Caco-2 (cell line): Measurements from ENCODE around the gene EBF3. TPM values are rescaled to one million over a fixed set of nuclear protein-coding genes. Genes with fewer than 3 reads are reported as not detected.

Source experiments
- BruUV-seq: library from RNA; stranded (reverse); fragments of 400-500 nt; replicated peaks from 2 replicates; lab custom pipeline; 2021; lab: Mats Ljungman, UMichigan
- CTCF ChIA-PET: fragments of 300-600 bp; sonication (Branson Sonifier 250); formaldehyde crosslinking; loops from one replicate; lab custom pipeline; 2022; ENCODE audit warnings: antibody characterized with exemption; lab: Charles Lee
- POLR2A ChIA-PET: fragments of 300-600 bp; sonication (Branson Sonifier 250); formaldehyde crosslinking; loops from one replicate; lab custom pipeline; 2022; ENCODE audit warnings: antibody characterized with exemption; lab: Charles Lee
- DNase-seq, 2 experiments: peaks; one replicate each; pipeline versions ENCODE4 v3.0.0 to v3.0.0-alpha.2; 2020 to 2022
- H3K27me3 ChIP-seq: replicated peaks from 2 replicates; pipeline ENCODE4 v1.6.0; 2011; ENCODE audit warnings: low read length; ENCODE audit not compliant: control insufficient read depth, insufficient read depth
- H3K36me3 ChIP-seq: 2 replicates; pipeline ENCODE4 v1.5.1; 2011; ENCODE audit warnings: low read length; ENCODE audit not compliant: control insufficient read depth, insufficient read depth
- H3K4me1 ChIP-seq: fragments of 250-450 bp; sonication (Bioruptor Pico); 2 replicates; pipeline ENCODE4 v1.5.1; 2020; ENCODE audit warnings: mild to moderate bottlenecking
- H3K4me3 ChIP-seq: 2 replicates; pipeline ENCODE4 v1.5.1; 2011; ENCODE audit warnings: low read depth, mild to moderate bottlenecking, control low read depth, low read length
- H3K9me3 ChIP-seq: fragments of 250-450 bp; sonication (Bioruptor Pico); 2 replicates; pipeline ENCODE4 v1.5.1; 2020; ENCODE audit warnings: mild to moderate bottlenecking, moderate library complexity
- H3K27ac Mint-ChIP-seq: one replicate; pipeline ENCODE4 v1.8.0; 2022; ENCODE audit warnings: mixed read lengths; ENCODE audit not compliant: unreplicated experiment
- H3K27me3 Mint-ChIP-seq: one replicate; pipeline ENCODE4 v1.8.0; 2022; ENCODE audit warnings: mixed read lengths; ENCODE audit not compliant: insufficient read depth, unreplicated experiment
- H3K36me3 Mint-ChIP-seq: one replicate; pipeline ENCODE4 v1.8.0; 2022; ENCODE audit warnings: mild to moderate bottlenecking, mixed read lengths; ENCODE audit not compliant: insufficient read depth, unreplicated experiment
- H3K4me1 Mint-ChIP-seq: one replicate; pipeline ENCODE4 v1.8.0; 2022; ENCODE audit warnings: low read depth, mixed read lengths; ENCODE audit not compliant: unreplicated experiment
- H3K4me3 Mint-ChIP-seq: one replicate; pipeline ENCODE4 v1.8.0; 2022; ENCODE audit warnings: mild to moderate bottlenecking, moderate library complexity, mixed read lengths; ENCODE audit not compliant: unreplicated experiment
- H3K9me3 Mint-ChIP-seq: one replicate; pipeline ENCODE4 v1.8.0; 2022; ENCODE audit warnings: mixed read lengths; ENCODE audit not compliant: unreplicated experiment
- intact Hi-C: fragments of 100-400 bp; cut with micrococcal nuclease; formaldehyde crosslinking; loops from one replicate; pipeline ENCODE4 v1.10.0; 2022; ENCODE audit not compliant: unreplicated experiment
- total RNA-seq: library from RNA; stranded (reverse); gene quantifications from 2 replicates; pipeline ENCODE4 v1.2.3, GENCODE V29; 2022
- TF ChIP-seq, protein P1 (sequence below), 2 experiments: fragments of 200-600 bp in 1 of 2; IDR thresholded peaks; 1 replicate in 1 of 2; 2 replicates in 1 of 2; pipeline versions ENCODE4 v1.5.1 to v1.8.0; 2011 to 2022; ENCODE audit warnings: antibody characterized with exemption in 1 of 2, control low read depth in 1 of 2, inconsistent platforms in 1 of 2, low read depth in 1 of 2, low read length in 1 of 2, mild to moderate bottlenecking in 1 of 2, moderate library complexity in 1 of 2; ENCODE audit not compliant: insufficient read depth in 1 of 2, severe bottlenecking in 1 of 2, unreplicated experiment in 1 of 2

EBF3 gene
- total RNA-seq, 1 experiment from 2014 or later, result 0.79 TPM

DNA sequence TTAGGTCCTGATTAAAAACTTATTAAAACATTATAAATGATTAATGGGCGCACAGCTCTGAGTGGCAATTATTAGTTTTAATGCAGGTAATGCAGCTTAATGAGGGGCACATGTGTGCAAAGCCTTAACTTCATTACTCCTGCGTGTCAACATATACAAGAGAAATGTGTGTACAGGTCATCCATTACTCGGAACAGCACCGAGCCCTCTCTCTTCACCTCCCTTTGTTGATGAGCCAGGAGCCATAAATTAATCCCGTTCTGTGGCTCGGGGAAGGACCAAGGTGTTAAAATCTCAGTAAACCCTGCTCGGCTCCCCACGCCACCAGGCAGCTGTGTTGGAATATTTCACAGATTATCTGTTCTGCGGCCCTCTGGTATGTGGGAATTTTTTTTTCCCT is 77.8 kb downstream of the EBF3 start:
- Histone ChIP-seq H3K36me3 (no peaks in the 10 kb centered on the region), H3K9me3 (no peaks in the 10 kb centered on the region), H3K4me3 (no peak overlapping the region), H3K27me3 (no peaks in the 10 kb centered on the region), H3K4me1 (no peaks in the 10 kb centered on the region)
- no TSS peak for BruUV-seq
- POLR2A ChIA-PET, result no interaction called here
- no peaks in the 10 kb centered on the region for H3K9me3 Mint-ChIP-seq
- H3K4me3 Mint-ChIP-seq, result no peak overlapping the region
- no peaks in the 10 kb centered on the region for H3K36me3 Mint-ChIP-seq
- intact Hi-C loops, result loop anchor here (5.0 kb wide), 1 partner anchor 71 kb away; no protein-coding TSS in a partner anchor
- DNase-seq, result no peak
- H3K27me3 Mint-ChIP-seq, result peaks cover 3% of the 10 kb centered on the region
- H3K27ac Mint-ChIP-seq, result no peak overlapping the region
- TF ChIP-seq, protein P1, sequence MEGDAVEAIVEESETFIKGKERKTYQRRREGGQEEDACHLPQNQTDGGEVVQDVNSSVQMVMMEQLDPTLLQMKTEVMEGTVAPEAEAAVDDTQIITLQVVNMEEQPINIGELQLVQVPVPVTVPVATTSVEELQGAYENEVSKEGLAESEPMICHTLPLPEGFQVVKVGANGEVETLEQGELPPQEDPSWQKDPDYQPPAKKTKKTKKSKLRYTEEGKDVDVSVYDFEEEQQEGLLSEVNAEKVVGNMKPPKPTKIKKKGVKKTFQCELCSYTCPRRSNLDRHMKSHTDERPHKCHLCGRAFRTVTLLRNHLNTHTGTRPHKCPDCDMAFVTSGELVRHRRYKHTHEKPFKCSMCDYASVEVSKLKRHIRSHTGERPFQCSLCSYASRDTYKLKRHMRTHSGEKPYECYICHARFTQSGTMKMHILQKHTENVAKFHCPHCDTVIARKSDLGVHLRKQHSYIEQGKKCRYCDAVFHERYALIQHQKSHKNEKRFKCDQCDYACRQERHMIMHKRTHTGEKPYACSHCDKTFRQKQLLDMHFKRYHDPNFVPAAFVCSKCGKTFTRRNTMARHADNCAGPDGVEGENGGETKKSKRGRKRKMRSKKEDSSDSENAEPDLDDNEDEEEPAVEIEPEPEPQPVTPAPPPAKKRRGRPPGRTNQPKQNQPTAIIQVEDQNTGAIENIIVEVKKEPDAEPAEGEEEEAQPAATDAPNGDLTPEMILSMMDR (IDR thresholded peaks at IDR 0.05; ENCODE audit: insufficient read depth in 1 of 2, low read depth in 1 of 2, low read length in 1 of 2, severe bottlenecking in 1 of 2, unreplicated experiment in 1 of 2), result no peak
- no peaks in the 10 kb centered on the region for H3K4me1 Mint-ChIP-seq
- CTCF ChIA-PET, result interaction anchor here (0.6 kb wide), 1 partner anchor 224 kb away, joined by 3 read pairs; no protein-coding TSS in a partner anchor

DNA sequence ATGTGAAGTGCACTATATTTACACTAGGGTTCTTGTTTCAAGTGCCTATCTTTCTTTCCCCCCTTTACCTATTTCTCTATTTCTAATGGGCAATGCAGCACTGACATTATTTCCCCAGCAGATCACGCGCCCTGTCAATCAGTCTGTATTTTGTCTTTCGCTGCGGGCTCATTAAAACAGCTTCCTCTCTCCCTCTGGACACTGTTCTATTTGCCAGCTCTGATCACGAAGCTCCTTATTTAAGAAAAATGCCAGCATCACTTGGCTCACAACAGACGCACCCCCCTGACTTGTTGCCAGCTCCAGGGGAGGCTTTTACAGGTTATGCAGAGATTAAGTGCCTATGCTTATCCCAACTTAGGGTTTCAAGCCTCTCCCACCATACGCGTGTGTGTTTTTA is 78.5 kb downstream of the EBF3 start:
- no TSS peak for BruUV-seq
- peaks cover 3% of the 10 kb centered on the region for H3K27me3 Mint-ChIP-seq

DNA sequence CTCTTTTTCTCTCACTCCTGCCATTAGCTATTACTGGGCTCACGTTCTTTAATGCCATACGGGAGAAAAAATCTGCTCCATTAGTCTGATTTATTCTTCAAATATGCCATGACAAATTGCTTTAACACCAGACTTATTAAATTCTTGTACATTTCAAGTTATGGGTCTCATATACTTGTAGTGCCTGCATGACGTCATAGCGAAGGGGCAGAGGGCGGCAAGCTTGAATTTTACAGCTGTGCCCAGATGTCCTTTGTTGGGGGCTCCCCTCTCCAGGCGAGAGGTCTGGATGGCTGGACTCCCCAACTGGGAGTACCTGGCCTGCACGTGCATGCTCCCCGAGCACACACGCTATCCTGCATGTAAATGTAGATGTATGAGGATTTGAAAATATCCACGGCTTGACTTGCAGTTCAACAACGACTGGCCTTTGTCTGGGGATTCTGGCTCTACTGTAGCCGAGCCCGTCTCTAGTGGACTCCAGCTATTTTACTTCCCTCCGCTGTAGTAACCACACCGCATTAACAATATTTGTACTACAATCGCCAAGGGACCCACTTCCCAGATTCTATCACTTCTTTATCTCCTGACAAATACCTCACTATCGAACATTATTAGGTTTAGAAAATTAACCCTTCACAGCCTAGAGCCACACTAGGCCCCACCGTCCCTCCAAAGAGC is 79.5 kb downstream of the EBF3 start:
- POLR2A ChIA-PET, result no interaction called here
- intact Hi-C loops, result loop anchor here (5.0 kb wide), 1 partner anchor 73 kb away; no protein-coding TSS in a partner anchor
- Histone ChIP-seq H3K4me3 (no peak overlapping the region), H3K9me3 (no peaks in the 10 kb centered on the region), H3K4me1 (no peaks in the 10 kb centered on the region), H3K27me3 (no peaks in the 10 kb centered on the region; the same call in 1 of the 2 replicates), H3K36me3 (no peaks in the 10 kb centered on the region)
- Mint-ChIP-seq H3K9me3 (no peaks in the 10 kb centered on the region), H3K36me3 (no peaks in the 10 kb centered on the region), H3K4me1 (no peaks in the 10 kb centered on the region), H3K27me3 (peaks cover 4% of the 10 kb centered on the region), H3K27ac (no peak overlapping the region), H3K4me3 (no peak overlapping the region)
- no peak for DNase-seq
- BruUV-seq, result no TSS peak
- CTCF ChIA-PET, result interaction anchor here (0.6 kb wide), 1 partner anchor 8 kb away, joined by 3 read pairs; no protein-coding TSS in a partner anchor
- TF ChIP-seq, protein P1 (IDR thresholded peaks at IDR 0.05; ENCODE audit: insufficient read depth in 1 of 2, low read depth in 1 of 2, low read length in 1 of 2, severe bottlenecking in 1 of 2, unreplicated experiment in 1 of 2), result no peak

More for the DNA sequence above, 78.5 kb downstream of the EBF3 start:
- Histone ChIP-seq H3K36me3 (no peaks in the 10 kb centered on the region), H3K4me1 (no peaks in the 10 kb centered on the region), H3K27me3 (no peaks in the 10 kb centered on the region), H3K9me3 (no peaks in the 10 kb centered on the region), H3K4me3 (no peak overlapping the region)
- intact Hi-C loops, result loop anchor here (5.0 kb wide), 1 partner anchor 72 kb away; no protein-coding TSS in a partner anchor
- ChIA-PET CTCF (no interaction called here), POLR2A (no interaction called here)
- H3K4me1 Mint-ChIP-seq, result no peaks in the 10 kb centered on the region
- TF ChIP-seq, protein P1 (IDR thresholded peaks at IDR 0.05; ENCODE audit: insufficient read depth in 1 of 2, low read depth in 1 of 2, low read length in 1 of 2, severe bottlenecking in 1 of 2, unreplicated experiment in 1 of 2), result no peak
- no peak for DNase-seq
- no peak overlapping the region for H3K4me3 Mint-ChIP-seq
- no peaks in the 10 kb centered on the region for H3K36me3 Mint-ChIP-seq
- no peaks in the 10 kb centered on the region for H3K9me3 Mint-ChIP-seq
- H3K27ac Mint-ChIP-seq, result no peak overlapping the region
